HG03457 (cell line): Measurements from ENCODE around the gene SRPRA.
"Not testable (repeated sequence)": the region's sequence is repeated elsewhere in the genome, so short reads cannot be mapped to it uniquely, and the experiment has no call there.

Experiments used
- ATAC-seq: cut with Tn5 transposase; IDR thresholded peaks from one replicate; pipeline ENCODE4 v1.9.1; 2021; ENCODE audit warnings: moderate number of reproducible peaks; ENCODE audit not compliant: unreplicated experiment

Gene SRPRA

DNA sequence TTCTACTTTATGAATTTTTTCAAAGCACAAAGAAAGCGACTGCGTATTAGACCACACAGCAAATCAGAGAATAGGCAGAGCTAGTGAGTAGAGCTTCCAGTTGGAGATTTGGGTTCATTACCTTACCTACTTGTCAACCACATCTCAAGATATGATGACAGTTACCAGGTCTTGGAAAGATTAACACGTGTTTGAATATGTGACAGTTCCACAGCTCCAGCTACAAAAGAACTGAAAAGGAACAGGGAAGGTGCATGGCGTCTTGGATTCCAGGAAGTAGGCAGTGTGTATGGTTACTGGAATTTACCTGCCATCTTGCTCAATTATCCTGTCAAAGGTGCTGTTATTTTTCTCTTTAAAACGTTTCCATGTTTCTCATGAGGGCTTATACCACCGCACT is 19.5 kb upstream of the SRPRA start:
- ATAC-seq: no peak

DNA sequence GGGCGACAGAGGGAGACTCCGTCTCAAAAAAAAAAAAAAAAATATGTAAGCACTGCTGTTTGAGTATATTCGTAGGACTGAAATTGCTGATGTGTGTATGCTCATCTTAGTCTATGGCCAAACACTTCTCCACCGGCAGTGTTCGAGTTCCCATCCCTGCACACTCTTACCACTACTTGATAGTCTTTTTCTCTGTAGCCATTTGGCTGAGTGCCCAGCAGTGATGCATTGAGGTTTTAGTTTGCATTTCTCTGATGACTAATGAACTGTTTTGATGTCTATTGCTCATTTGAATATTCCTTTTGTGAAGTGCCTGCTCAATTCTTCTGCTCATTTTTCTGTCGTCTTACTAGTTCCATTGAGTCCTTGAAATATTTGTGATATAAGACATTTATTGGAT is 16.1 kb upstream of the SRPRA start:
- ATAC-seq: peak; percentile 53

DNA sequence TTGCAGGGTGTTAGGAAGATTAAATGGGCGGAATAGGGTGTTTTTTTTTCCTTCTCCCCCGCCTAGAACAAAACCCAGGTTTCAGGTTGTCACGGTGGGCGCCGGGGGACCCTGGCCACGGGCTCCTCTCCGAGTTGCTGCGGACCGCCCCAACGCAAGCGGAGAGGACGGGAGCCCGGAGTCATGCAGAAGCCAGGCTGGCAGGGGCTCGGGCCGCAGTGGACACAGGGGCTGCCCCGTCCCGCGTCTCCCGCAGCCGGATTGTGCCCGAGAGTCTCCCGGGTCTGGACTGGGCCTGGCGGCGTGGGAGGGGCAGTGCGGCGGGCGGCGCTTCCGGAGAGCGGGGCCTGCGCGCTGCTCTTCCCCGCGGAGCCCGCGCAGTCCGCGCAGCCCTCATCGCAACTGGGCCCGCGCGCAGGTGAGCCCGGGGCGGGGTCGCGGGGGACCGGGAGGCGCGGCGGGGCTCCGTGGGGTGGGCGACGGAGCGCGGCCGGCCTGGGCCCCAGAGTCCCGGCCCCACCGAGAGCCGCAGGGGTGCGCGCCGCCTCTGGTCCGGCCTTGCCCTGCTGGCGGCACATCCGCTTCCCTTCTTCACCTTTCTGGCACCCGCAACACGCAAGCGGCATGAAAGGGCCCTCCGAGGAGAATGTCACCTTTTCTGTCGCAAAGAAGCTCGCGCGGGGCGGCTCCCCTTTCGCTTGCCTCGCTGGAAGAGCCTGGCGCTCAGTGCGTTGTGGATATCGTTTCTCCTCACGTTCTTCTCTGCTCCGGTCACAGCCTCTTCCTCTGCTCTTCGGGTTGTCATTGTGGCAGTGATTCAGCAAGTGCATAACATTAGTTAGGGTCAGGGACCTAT is 14.3 kb upstream of the SRPRA start, which contains the start of gene TIRAP:
TSS of gene TIRAP (plus strand) at position 358 of the 856 bp plus-strand sequence. CDS start 7,802 bp downstream, outside the sequence.
- ATAC-seq: no peak

DNA sequence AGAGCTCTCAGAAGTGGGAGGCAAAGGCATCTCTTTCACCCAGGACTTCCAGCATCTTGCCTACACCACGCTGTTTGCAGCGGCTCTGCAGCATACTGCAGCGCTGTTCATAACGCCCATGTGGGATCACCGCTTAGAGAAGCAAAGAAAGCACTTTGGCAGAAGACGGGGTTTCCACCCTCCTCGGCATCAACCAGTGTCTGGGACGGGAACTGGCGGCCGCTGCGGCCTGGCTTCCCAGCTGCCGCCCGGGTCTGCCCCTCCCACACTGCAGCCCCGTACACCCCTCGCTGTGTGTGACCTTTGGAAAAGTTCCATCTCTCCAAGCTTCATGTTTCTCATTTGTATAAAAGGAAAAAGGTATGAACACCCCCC is 13.7 kb upstream of the SRPRA start:
- ATAC-seq: no peak

DNA sequence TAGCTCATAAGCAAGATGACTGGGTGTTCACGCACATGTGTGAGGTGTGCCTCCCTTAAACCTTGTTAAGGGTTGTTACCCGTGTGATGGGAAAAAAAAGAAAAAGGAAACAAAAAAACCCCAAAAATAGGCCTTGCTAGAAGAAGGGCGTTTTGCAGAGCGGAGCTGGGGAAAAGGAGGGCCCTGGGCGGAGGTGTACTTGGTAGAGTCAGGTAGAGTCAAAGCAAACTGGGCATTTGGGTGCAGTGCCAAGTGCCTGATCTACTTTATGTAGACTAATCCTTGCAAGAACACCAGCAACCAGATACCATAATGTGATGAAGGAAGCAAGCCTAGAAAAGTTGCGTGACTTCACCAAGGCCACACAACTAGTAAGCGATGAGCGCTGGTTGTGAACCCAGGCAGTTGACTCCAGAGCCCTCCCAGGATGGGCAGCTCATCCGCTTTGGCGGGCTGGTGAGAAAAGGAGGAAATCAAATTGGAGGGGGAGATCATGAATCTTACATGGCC is 13.0 kb upstream of the SRPRA start:
- ATAC-seq: no peak

DNA sequence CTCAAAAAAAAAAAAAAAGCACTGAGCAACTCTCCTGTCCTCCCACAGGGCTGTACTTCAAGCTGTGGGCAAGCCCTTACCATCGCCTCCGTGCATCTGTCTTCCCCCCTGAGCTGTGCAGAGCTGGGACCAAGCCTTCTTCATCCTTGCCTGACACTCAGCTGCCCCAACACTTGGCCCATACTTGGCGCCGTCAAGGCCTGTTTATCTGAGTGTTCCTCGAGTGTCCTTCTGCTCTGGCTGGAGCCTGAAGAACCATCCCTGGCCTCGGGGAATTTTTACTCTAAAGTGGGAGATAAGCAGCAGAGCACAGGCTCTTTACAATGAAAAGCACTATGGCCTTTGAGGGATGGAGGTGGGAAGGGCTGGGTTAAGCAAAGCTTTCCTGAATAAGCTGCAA is 12.6 kb upstream of the SRPRA start:
- no peak for ATAC-seq

DNA sequence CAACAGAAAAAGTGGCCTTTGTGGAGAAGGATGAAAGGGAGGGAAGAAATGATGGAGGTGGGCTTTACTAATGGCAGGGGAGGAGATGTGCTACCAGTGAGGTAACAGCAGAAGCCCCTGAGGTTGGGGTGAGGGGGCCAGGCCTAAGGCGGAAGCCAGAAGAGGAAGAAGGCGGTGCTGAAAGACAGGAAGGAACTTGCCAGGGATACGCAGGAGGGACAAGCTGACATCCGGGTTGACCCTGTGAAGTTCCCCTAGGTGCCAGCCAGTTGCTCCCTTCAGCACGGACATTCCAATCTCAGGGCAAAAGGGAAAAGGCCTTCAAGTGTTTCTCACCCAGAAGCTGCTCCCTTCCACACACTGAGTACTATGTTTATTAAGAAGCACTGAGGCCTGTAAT is 11.9 kb upstream of the SRPRA start:
- no peak for ATAC-seq

DNA sequence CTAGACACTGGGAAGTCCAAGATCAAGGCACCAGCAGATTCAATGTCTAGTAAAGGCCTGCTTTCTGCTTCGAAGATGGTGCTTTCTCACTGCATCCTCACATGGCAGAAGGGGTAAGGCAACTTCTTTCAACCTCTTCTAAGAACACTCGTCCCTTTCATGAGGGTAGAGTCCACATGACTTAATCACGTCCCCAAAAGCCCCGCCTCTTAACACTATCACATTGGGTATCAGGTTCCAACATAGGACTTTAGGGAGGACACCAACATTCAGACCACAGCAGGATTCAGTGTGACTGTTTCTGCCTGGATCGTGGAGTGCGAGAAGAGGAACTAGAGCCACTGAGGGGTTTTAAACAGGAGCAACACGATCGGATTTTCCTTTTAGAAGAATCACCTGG is 10.5 kb upstream of the SRPRA start:
- no peak for ATAC-seq

DNA sequence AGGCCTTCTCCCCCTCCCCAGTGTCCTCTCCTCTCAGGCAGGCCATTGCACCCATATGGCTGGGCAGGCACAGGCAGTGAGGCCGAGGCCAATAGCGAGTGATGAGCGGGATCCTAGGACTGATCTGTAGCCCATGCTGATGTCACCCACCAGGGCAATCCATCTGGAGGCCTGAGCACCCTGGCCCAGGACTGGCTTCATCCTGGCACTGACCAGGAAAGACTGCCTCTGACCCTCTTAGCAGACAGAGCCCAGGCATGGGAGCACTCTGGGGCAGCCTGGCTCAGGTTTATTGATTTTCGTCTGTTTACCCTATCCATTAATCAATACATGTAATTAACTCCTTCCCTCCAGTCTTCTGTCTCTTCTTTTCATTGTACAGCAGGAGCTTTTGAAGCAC is 9.1 kb upstream of the SRPRA start:
- no peak for ATAC-seq

DNA sequence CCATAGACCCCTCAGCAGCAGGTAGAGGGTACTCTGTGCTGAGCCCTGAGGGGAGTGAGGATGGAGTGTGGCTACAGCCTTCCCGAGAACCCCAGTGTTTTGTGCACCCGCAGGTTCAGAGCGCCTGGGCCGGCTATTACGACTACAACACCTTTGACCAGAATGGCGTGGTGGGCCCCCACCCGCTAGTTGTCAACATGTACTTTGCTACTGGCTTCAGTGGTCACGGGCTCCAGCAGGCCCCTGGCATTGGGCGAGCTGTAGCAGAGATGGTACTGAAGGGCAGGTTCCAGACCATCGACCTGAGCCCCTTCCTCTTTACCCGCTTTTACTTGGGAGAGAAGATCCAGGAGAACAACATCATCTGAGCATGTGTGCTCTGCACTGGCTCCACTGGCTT is 8.6 kb upstream of the SRPRA start:
- no peak for ATAC-seq

DNA sequence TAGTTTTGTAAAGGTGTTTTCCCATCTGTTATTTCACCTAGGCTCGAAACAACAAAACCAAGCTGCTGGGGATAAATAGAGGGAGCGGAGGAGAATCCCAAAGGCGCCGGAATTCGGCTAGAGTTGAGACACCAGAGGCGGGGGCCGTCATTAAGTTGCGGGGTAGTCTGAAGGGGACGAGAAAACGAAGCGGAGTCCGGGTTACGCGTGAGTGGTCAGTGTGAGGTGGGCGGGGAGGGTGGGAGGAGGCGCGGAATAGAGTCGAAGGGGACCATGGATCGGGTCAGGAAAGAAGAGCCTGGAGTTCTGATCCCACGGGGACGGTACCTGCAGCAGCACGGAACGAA is 361 bp downstream of the SRPRA start:
- ATAC-seq: no peak

DNA sequence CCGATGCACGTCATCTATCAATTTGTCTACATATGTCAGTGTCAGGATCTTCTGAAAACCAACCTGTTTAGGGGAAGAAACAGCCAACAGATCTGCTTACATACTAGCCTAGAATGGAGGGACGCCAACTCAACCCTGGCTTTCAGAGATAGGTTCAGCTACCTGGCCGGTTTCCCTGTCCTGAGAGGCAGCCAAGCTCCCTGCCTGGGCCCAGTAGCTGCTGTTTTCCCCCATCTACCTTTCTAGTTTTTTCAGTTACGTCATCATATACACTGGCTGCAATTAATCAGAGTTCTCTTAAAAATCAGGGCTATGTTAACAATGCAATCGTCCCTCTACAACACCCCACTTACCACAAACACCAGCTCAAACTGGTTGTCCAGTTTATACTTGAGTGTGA is 1.0 kb downstream of the SRPRA start:
- no peak for ATAC-seq

DNA sequence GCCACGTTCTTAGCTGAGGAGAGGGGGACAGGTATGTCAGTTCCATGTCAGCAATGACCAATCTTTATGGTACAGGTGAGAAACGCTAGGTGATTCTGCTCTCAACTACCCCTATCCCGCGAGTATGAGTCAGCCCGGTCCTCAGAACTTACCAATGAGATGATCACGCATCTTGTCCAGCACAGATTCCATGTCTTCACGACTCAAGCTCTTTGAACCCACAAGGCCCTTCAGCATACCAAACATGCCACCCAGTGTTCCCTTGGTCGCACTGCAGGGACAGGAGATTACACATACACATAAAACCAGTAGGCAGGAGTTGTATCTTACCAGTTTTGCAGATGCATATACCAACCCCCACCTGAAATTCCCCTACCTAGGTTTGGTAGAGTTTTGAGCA is 2.9 kb downstream of the SRPRA start:
- no peak for ATAC-seq

DNA sequence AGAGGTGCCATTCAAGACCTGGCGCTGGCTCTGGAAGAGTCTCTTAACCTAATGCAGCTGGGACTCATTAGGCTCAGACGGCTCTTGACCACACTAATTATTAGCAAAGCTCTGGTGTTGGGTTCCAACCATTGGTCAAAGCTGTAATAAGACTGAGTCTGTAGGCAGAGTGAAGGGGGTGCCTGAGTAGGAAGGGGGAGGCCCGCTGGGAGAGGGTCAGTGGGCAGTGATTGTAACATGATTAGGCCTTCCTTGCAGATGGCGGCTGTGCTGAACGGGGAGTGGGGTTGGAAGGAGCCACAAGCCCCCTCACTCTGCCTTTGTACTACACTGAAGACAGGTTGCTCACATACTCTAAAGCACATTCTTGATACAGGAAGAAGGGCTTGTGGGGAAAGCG is 5.2 kb downstream of the SRPRA start:
- no peak for ATAC-seq

DNA sequence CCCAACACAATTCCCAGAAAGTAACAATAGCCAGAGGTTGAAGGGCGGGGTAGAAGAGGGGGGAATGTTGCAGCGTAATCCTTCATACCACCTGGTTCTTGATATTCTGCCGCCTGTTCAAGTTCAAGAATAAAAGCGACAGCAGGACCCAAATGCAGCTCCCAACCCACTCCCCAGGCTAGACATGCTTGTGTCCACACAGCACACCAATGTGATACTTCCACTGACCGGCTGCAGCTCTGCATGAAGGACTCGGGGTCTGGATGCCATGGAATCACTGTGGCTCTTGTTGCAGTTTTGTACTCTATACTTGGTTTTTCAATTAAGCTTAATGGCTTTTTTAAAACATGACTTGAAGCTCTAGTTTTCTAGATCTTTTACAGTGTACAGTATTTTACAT is 6.5 kb downstream of the SRPRA start:
- ATAC-seq: no peak

DNA sequence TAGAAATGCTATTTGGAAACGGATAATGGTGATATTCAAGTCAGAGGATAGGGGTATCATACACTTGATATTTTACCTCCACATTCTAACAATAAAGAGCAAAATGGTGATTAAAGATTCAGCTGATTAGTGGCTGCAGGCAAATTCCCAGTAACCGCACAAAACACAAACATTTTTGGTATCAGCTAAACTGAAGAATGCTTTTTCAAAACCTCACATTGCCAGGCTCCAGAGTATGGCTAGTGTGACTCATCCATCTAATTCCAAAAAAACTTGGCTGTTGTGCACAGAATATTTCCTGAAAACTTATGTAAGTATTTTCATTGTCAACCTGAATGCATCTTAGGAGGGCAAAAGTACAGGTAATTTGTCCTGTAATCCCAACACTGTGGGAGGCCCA is 10.9 kb downstream of the SRPRA start:
- ATAC-seq: no peak

DNA sequence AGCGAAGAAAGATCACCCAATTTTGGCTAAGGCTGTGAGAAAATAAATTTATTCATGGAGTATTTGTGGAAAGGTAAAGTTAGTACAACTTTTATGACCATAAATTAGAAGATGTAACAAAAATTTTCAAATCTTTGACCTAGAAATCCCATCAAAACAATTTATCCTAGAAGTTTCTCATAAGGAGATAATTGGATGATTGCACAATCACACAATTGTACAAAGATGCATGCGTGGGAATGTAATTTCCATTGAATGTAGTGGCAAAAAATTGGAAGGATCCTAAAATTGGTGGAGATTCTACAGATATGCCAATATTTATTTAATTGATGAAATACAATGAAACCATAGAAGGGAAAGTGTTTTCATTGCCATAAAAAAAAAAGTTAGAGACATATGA is 11.6 kb downstream of the SRPRA start:
- ATAC-seq: no peak

DNA sequence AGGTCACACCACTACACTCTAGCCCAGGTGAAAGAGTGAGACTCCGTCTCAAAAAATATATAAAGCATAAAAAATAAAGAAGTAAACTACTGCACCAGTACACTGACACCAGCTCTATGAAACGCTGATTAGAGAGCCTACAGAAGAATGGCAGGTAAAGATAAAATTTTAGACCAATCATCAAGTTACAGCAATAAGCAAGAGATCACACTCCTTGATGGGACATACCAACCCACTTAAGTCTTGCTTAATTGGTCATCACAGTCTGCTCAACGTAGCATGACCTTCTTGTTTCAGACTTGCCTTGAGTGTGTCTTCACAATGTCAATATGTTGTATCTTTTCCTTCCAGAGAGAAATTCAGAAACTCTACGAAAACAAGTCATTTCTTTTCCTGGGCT is 12.5 kb downstream of the SRPRA start:
- no peak for ATAC-seq

DNA sequence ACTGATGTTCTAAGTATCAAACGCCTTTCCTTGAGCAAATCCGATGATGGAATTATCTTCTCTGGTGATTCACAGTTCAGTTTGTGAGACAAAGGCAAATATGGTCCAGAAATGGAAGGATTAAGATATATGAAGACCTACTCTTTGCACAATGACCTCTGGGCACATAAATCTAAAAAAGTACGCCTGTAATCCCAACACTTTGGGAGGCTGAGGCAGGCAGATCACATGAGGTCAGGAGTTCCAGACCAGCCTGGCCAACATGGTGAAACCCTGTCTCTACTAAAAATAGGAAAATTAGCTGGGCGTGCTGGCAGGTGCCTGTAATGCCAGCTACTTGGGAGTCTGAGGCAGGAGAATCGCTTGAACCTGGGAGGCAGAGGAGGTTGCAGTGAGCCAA is 13.2 kb downstream of the SRPRA start:
- not testable (repeated sequence) for ATAC-seq

DNA sequence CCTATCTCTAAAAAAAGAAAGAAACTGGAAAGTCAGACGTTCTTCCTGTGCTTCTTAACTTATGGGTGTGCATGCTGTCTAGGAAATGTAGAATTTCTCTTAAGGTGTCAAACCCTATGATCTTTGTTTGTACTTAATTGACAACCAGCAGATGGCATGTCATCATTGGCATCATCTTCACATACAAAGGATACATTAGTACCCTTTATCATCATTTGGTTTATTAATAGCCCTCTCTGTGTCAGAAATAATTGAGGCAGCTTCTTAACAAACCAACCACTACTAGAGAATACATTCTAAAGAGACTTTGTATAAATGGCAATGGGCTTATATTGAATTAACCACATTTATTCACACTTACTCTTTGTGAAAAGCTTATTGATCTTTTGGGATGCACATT is 13.9 kb downstream of the SRPRA start:
- ATAC-seq: no peak

DNA sequence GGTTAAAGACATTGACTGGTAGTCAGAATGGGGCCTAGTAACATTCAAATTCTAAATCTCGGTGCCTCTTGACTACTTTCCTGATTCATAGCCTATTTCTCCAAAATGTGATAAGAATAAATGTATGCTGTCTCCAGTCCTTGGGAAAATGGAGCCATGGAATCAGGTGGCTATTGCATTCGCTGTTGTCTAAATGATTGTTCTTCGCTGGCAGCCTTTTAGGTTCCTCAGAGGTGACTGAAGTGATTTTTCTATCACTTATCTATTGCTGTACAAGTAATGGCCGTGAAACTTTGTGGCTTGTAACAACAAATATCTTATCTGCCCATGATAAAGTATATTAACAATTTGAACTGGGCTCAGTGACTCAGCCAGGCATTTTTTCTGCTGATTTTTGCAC is 15.4 kb downstream of the SRPRA start:
- ATAC-seq: no peak

DNA sequence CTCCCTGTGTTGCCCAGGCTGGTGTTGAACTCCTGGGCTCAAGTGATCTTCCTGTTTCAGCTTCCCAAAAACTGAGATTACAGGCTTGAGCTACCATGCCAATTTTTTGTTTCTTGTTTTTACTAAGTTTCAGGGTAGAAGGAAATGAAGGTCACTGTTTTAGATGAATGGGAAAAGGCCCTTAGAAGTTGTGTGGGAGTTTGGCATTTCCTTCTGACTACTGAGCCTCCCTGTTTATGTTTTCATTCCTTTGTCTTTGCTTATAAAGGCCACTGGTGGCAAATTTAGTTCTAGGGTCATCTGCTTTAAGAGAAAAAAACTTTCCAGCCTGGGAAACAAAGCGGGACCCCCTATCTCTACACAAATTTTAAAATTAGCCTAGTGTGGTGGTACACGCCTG is 22.1 kb downstream of the SRPRA start:
- ATAC-seq: no peak

DNA sequence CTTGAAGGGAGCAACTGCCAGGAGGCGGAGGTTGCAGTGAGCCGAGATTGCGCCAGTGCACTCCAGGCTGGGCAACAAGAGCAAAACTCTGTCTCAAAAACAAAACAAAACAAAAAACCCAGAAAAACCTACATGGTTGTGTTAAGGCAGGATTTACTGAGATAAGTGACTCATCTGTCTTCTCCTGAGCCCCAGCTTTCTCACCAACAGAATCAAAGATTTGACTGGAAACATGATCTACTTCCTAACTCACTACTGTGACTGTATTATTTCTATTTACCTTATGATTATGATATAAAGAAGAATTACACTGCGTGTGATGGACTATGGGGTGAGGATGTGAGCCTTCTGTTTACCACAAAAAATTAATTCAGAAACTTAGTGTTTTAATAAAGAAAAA is 35.3 kb downstream of the SRPRA start:
- no peak for ATAC-seq
